ENCODE data around the gene GAD1. TPM values are rescaled to one million over a fixed set of nuclear protein-coding genes. Genes with fewer than 3 reads are reported as not detected.

The GAD1 gene
- total RNA-seq, 2 experiments from 2014 or later = not detected

GRCh38 chr2:170830166-170830565, 13.5 kb downstream of the GAD1 start:
- Histone ChIP-seq H3K4me1 (ENCODE audit: insufficient read depth, low read length, poor library complexity, severe bottlenecking) (no peaks in the 10 kb centered on the region), H3K9me2 (ENCODE audit: insufficient read depth, low read length) (no peaks in the 10 kb centered on the region; the same call in 1 of the 2 replicates), H4K20me1 (ENCODE audit: insufficient read depth, low read length) (no peaks in the 10 kb centered on the region), H3K27ac (ENCODE audit: low read depth, low read length, poor library complexity, severe bottlenecking) (no peak overlapping the region), H3K4me3 (ENCODE audit: low read depth, low read length, poor library complexity, severe bottlenecking) (no peak overlapping the region), H3K79me2 (ENCODE audit: insufficient read depth, low read depth, low read length) (no peaks in the 10 kb centered on the region), H3K36me3 (ENCODE audit: insufficient read depth, low read length) (no peaks in the 10 kb centered on the region), H3K4me2 (ENCODE audit: low read length) (no peak overlapping the region), H2AFZ (ENCODE audit: low read length) (no peak overlapping the region), H3K9me3 (ENCODE audit: low read length) (no peaks in the 10 kb centered on the region)
- POLR2A ChIA-PET = no interaction called here
- BruUV-seq (replicated peaks) = no TSS peak
- no peak for DNase-seq (ENCODE audit: low spot score)
- TF ChIP-seq, protein P1, sequence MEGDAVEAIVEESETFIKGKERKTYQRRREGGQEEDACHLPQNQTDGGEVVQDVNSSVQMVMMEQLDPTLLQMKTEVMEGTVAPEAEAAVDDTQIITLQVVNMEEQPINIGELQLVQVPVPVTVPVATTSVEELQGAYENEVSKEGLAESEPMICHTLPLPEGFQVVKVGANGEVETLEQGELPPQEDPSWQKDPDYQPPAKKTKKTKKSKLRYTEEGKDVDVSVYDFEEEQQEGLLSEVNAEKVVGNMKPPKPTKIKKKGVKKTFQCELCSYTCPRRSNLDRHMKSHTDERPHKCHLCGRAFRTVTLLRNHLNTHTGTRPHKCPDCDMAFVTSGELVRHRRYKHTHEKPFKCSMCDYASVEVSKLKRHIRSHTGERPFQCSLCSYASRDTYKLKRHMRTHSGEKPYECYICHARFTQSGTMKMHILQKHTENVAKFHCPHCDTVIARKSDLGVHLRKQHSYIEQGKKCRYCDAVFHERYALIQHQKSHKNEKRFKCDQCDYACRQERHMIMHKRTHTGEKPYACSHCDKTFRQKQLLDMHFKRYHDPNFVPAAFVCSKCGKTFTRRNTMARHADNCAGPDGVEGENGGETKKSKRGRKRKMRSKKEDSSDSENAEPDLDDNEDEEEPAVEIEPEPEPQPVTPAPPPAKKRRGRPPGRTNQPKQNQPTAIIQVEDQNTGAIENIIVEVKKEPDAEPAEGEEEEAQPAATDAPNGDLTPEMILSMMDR (conservative IDR thresholded peaks at IDR 0.05; ENCODE audit: low read length) = no peak
- TF ChIP-seq EZH2phosphoT487 (IDR thresholded peaks at IDR 0.05; ENCODE audit: borderline replicate concordance, low read depth, low read length) = no peak
- intact Hi-C loops (cut with micrococcal nuclease; ENCODE audit: unreplicated experiment) = no loop called here
- CTCF ChIA-PET (ENCODE audit: unreplicated experiment) = no interaction called here

- CTCF ChIA-PET (ENCODE audit: unreplicated experiment) = no interaction called here
- DNase-seq (ENCODE audit: low spot score) = no peak
These were observed 14.4 kb downstream of the GAD1 start for GRCh38 chr2:170831115-170831514.

DNA sequence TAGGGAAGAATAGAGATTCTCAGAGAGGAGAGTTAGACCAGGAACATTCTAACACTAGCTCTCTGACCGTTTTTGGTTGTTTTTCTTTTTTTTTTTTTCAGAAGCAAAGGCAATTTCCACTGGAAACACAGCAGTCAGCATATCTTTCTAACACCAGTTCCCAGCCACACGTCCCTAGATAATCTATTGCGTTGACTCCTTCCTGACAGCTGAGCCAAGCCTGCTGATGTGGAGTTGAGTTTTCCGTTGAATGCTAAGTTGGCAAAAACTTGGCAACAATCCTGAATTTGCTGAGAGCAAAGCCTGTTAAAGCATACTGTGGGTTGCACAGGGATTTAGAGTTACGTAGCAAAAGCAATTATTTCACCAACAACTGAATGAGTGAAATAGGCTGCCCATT, 19.3 kb downstream of the GAD1 start:
- ChIA-PET POLR2A (interaction anchor here (0.9 kb wide), 1 partner anchor 12 kb away, joined by 3 read pairs; no protein-coding TSS in a partner anchor), CTCF (ENCODE audit: unreplicated experiment) (no interaction called here)
- BruUV-seq (replicated peaks) = no TSS peak
- no peak for DNase-seq (ENCODE audit: low spot score)
- no peak overlapping the region for H3K27ac ChIP-seq (ENCODE audit: low read depth, low read length, poor library complexity, severe bottlenecking)
- TF ChIP-seq, protein P1 (conservative IDR thresholded peaks at IDR 0.05; ENCODE audit: low read length) = no peak
- TF ChIP-seq EZH2phosphoT487 (IDR thresholded peaks at IDR 0.05; ENCODE audit: borderline replicate concordance, low read depth, low read length) = no peak
- no peaks in the 10 kb centered on the region for H3K79me2 ChIP-seq (ENCODE audit: insufficient read depth, low read depth, low read length)
- intact Hi-C loops (cut with micrococcal nuclease; ENCODE audit: unreplicated experiment) = no loop called here
- no peaks in the 10 kb centered on the region for H3K9me3 ChIP-seq (ENCODE audit: low read length)
- no peak overlapping the region for H3K4me3 ChIP-seq (ENCODE audit: low read depth, low read length, poor library complexity, severe bottlenecking)
- no peaks in the 10 kb centered on the region for H3K36me3 ChIP-seq (ENCODE audit: insufficient read depth, low read length)
- no peaks in the 10 kb centered on the region; the same call in 1 of the 2 replicates for H3K9me2 ChIP-seq (ENCODE audit: insufficient read depth, low read length)
- no peaks in the 10 kb centered on the region for H3K4me1 ChIP-seq (ENCODE audit: insufficient read depth, low read length, poor library complexity, severe bottlenecking)
- H3K4me2 ChIP-seq (ENCODE audit: low read length) = no peak overlapping the region
- no peaks in the 10 kb centered on the region for H4K20me1 ChIP-seq (ENCODE audit: insufficient read depth, low read length)
- H2AFZ ChIP-seq (ENCODE audit: low read length) = no peak overlapping the region

More at GRCh38 chr2:170831115-170831514, 14.4 kb downstream of the GAD1 start:
- no TSS peak for BruUV-seq (replicated peaks)
- no peaks in the 10 kb centered on the region for H3K9me3 ChIP-seq (ENCODE audit: low read length)
- H2AFZ ChIP-seq (ENCODE audit: low read length) = no peak overlapping the region
- no peaks in the 10 kb centered on the region for H4K20me1 ChIP-seq (ENCODE audit: insufficient read depth, low read length)
- H3K9me2 ChIP-seq (ENCODE audit: insufficient read depth, low read length) = no peaks in the 10 kb centered on the region; the same call in 1 of the 2 replicates
- H3K4me3 ChIP-seq (ENCODE audit: low read depth, low read length, poor library complexity, severe bottlenecking) = no peak overlapping the region
- no peaks in the 10 kb centered on the region for H3K36me3 ChIP-seq (ENCODE audit: insufficient read depth, low read length)
- H3K27ac ChIP-seq (ENCODE audit: low read depth, low read length, poor library complexity, severe bottlenecking) = no peak overlapping the region
- TF ChIP-seq EZH2phosphoT487 (IDR thresholded peaks at IDR 0.05; ENCODE audit: borderline replicate concordance, low read depth, low read length) = no peak
- TF ChIP-seq, protein P1 (conservative IDR thresholded peaks at IDR 0.05; ENCODE audit: low read length) = no peak
- POLR2A ChIA-PET = interaction anchor here (0.6 kb wide), 1 partner anchor 31 kb away, joined by 3 read pairs; no protein-coding TSS in a partner anchor
- intact Hi-C loops (cut with micrococcal nuclease; ENCODE audit: unreplicated experiment) = no loop called here
- H3K4me1 ChIP-seq (ENCODE audit: insufficient read depth, low read length, poor library complexity, severe bottlenecking) = no peaks in the 10 kb centered on the region
- no peak overlapping the region for H3K4me2 ChIP-seq (ENCODE audit: low read length)
- H3K79me2 ChIP-seq (ENCODE audit: insufficient read depth, low read depth, low read length) = no peaks in the 10 kb centered on the region

Measured in OCI-LY7 (cell line).